Activated CD8-positive, alpha-beta T cell treated with anti-CD3 and anti-CD28 coated beads, Interleukin-2, amount 10 ng/mL, durations not matched to agents 7 days and 5 days (primary cell): ENCODE data around the gene TCERG1L. TPM values are rescaled to one million over a fixed set of nuclear protein-coding genes. Genes with fewer than 3 reads are reported as not detected.
"Not testable (repeated sequence)": the region's sequence is repeated elsewhere in the genome, so short reads cannot be mapped to it uniquely, and the experiment has no call there.

Experiments
- ATAC-seq: fragments of 150-1000 bp; cut with Tn5 transposase; one replicate; pipeline ENCODE4 v1.10.0; 2021; ENCODE audit warnings: moderate library complexity
- CTCF ChIA-PET: fragments of 350-600 bp; sonication (Branson Sonifier 250); formaldehyde crosslinking; loops from one replicate; lab custom pipeline; 2021; ENCODE audit warnings: antibody characterized with exemption; lab: Charles Lee
- POLR2A ChIA-PET: fragments of 350-600 bp; sonication (Branson Sonifier 250); formaldehyde crosslinking; loops from one replicate; lab custom pipeline; 2021; ENCODE audit warnings: antibody characterized with exemption; lab: Charles Lee
- DNase-seq: peaks from one replicate; pipeline ENCODE4 v3.0.0-alpha.2; 2020
- H3K27ac Mint-ChIP-seq: one replicate; pipeline ENCODE4 v1.8.0; 2021; ENCODE audit warnings: mild to moderate bottlenecking, mixed read lengths
- H3K27me3 Mint-ChIP-seq: one replicate; pipeline ENCODE4 v1.8.0; 2021; ENCODE audit warnings: low read depth, mixed read lengths
- H3K36me3 Mint-ChIP-seq: one replicate; pipeline ENCODE4 v1.8.0; 2021; ENCODE audit warnings: low read depth, mixed read lengths
- H3K4me1 Mint-ChIP-seq: one replicate; pipeline ENCODE4 v1.8.0; 2021; ENCODE audit warnings: low read depth, mixed read lengths
- H3K4me3 Mint-ChIP-seq: one replicate; pipeline ENCODE4 v1.8.0; 2021; ENCODE audit warnings: mild to moderate bottlenecking, mixed read lengths
- H3K9me3 Mint-ChIP-seq: one replicate; pipeline ENCODE4 v1.8.0; 2022; ENCODE audit warnings: mixed read lengths; ENCODE audit not compliant: insufficient read depth
- total RNA-seq, 2 experiments: library from RNA; stranded (reverse); gene quantifications; one replicate each; pipeline ENCODE4 v1.2.3, GENCODE V29; 2021

The TCERG1L gene
- total RNA-seq, 2 experiments from 2014 or later, result 0.08 TPM; not detected in 1

DNA sequence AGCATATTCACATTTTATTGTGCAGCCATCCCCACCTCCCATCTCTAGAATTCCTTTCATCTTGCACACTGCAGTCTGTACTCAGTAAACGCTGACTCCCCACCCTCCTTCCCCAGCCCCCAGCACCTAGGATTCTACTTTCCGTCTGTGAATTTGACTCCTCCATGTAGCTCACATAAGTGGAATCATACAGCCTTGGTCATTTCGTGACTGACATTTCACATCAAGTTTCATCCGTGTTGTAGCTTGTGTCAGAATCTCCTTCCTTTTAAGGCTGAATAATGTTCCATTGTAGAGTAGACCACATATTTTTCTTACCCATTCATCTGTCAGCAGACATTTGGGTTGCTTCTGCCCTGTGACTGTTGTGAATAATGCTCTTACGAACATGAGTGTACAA is 26.2 kb upstream of the TCERG1L start:
- H3K36me3 Mint-ChIP-seq, result no peaks in the 10 kb centered on the region
- no peaks in the 10 kb centered on the region for H3K27me3 Mint-ChIP-seq
- ChIA-PET CTCF (no interaction called here), POLR2A (no interaction called here)
- ATAC-seq, result no peak
- DNase-seq, result no peak
- no peaks in the 10 kb centered on the region for H3K9me3 Mint-ChIP-seq
- no peak overlapping the region for H3K4me3 Mint-ChIP-seq
- H3K4me1 Mint-ChIP-seq, result no peaks in the 10 kb centered on the region
- no peak overlapping the region for H3K27ac Mint-ChIP-seq

DNA sequence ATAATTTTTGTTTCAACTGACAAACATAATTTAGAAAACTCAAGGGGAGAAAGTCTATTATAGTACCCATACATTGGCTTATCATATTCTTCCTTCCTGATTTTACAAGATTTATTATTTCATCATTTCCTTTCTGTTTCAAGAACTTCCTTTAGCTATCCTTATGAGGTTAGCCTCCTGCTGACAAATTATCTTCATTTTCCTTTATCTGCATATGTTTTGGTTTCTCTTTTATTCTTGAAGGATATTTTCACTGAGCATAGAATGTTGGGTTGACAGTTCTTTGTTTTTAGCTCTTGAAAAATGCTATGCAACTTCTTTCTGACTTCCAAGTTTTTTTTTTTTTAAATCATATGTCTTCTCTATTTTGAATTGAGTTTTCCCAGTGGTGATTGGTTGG is 21.3 kb upstream of the TCERG1L start:
- H3K9me3 Mint-ChIP-seq, result no peaks in the 10 kb centered on the region
- ChIA-PET POLR2A (no interaction called here), CTCF (no interaction called here)
- ATAC-seq (no peak), DNase-seq (no peak)
- H3K4me3 Mint-ChIP-seq, result no peak overlapping the region
- no peak overlapping the region for H3K27ac Mint-ChIP-seq
- H3K36me3 Mint-ChIP-seq, result no peaks in the 10 kb centered on the region
- no peaks in the 10 kb centered on the region for H3K4me1 Mint-ChIP-seq
- H3K27me3 Mint-ChIP-seq, result no peaks in the 10 kb centered on the region

DNA sequence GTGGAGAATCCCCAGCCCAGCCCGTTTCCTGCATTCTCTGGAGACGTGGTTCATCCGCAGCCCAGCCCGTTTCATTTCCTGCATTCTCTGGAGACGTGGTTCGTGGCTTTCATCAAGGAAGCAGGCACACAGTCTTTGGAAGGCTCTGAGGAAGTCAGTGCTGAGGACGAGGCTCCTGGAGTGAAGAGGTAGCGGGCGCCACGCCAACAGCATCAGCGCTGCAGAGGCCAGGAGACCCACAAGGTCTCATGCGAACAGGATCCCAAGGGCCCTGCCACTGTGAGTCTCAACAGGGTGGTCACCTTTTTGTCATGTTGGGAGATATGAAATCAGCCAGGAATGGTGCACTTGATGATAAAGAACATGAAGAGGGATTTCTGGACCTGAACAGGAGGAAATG is 12.4 kb upstream of the TCERG1L start:
- Mint-ChIP-seq H3K36me3 (no peaks in the 10 kb centered on the region), H3K27me3 (no peaks in the 10 kb centered on the region), H3K9me3 (no peaks in the 10 kb centered on the region), H3K4me1 (no peaks in the 10 kb centered on the region), H3K27ac (no peak overlapping the region), H3K4me3 (no peak overlapping the region)
- DNase-seq (no peak), ATAC-seq (no peak)
- POLR2A ChIA-PET, result no interaction called here
- CTCF ChIA-PET, result no interaction called here

DNA sequence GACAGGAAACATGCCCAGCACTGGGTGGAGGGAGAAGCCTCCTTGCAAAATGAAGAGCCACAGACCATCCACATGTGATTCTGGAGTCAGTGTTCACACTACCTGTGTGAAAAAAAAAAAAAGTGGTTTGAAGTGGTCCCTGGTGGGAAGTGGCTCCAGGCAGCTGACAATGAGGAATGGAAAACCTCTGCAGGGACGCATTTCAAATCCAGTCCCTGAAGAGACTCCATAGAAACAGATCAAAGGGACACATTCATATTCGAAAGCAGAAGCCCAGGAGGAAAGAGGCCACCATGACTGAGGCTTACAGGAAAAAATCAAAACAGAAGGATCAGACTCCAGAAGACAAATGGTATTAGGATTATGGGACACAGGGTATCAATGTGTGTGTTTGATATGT is 11.5 kb upstream of the TCERG1L start:
- Mint-ChIP-seq H3K4me1 (no peaks in the 10 kb centered on the region), H3K4me3 (no peak overlapping the region), H3K27me3 (no peaks in the 10 kb centered on the region), H3K27ac (no peak overlapping the region), H3K9me3 (no peaks in the 10 kb centered on the region), H3K36me3 (no peaks in the 10 kb centered on the region)
- ChIA-PET CTCF (no interaction called here), POLR2A (no interaction called here)
- DNase-seq, result no peak
- ATAC-seq, result no peak

DNA sequence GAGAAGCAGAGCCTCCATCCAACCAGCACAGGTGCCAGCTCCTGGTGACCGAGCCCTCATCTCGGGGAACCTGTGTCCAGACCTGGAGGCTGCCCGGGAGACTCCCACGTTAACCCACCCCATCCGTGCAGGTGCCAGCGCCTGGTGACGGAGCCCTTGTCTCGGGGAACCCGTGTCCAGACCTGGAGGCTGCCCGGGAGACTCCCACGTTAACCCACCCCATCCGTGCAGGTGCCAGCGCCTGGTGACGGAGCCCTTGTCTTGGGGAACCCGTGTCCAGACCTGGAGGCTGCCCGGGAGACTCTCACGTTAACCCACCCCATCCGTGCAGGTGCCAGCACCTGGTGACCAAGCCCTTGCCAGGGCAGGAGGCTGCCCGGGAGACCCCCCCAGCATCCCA is 11.1 kb upstream of the TCERG1L start:
- H3K4me1 Mint-ChIP-seq, DNase-seq, H3K9me3 Mint-ChIP-seq, H3K27ac Mint-ChIP-seq, H3K36me3 Mint-ChIP-seq, POLR2A ChIA-PET, H3K4me3 Mint-ChIP-seq, H3K27me3 Mint-ChIP-seq, ATAC-seq, CTCF ChIA-PET: not testable (repeated sequence)

DNA sequence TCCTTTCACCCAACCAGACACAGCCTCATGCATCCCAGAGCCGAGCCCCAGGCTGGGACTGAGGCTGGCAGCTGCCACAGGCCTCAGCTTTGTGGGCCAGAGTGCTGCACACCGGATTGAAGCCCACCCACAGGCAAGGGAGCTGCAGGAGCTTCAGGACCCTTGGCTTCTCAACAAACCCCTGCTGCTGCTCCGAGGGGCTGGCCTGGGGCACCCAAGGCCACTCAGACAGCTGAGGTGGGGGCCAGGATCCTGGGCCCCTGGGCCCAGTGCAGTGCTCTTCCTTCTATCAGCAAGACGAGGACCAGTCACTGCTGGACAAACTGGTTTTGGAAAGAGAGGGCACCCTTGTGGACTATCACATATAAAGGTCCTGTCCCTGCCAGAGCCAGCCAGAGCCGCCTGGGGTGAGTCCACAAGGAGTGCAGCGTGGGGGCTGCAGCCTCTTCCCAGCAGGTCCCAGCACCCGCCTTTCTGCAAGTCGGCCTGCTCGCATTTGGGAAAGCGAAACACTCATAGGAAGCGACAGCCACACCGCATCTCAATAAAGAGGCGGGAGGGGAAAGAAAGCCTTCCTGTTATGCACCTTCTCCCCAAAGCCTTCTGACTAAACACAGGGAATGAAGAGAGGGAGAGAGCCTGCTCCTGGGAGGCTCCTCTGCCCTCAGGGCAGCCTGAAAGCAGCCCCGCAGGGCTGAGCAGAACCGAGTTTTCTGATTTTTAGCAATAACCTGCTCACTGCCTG is 9.5 kb upstream of the TCERG1L start:
- Mint-ChIP-seq H3K27ac (no peak overlapping the region), H3K4me3 (no peak overlapping the region), H3K9me3 (no peaks in the 10 kb centered on the region), H3K4me1 (no peaks in the 10 kb centered on the region), H3K27me3 (no peaks in the 10 kb centered on the region), H3K36me3 (no peaks in the 10 kb centered on the region)
- DNase-seq, result no peak
- ATAC-seq, result no peak
- ChIA-PET POLR2A (no interaction called here), CTCF (no interaction called here)

DNA sequence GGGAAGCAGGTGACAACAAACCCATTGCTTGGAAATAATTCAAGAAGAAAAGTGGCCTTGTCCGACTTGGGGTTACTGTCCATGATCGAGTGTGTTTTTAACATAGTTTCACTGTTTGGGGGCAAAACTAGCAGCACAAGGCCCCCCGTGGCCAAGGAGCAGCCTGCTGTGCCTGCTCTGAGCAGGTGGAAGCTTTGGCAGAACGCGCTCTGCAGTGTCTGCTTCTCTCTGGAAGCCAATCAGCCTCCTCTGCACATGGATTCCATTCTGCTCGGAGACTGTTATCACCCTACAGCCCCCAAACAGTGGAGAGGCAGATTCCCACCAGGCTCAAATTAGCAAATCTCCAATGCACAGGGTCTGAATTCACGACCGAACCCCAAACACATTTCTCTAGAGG is 7.3 kb upstream of the TCERG1L start:
- ChIA-PET POLR2A (no interaction called here), CTCF (no interaction called here)
- Mint-ChIP-seq H3K4me3 (no peak overlapping the region), H3K4me1 (no peaks in the 10 kb centered on the region), H3K36me3 (no peaks in the 10 kb centered on the region), H3K27me3 (peaks cover 9% of the 10 kb centered on the region), H3K9me3 (no peaks in the 10 kb centered on the region), H3K27ac (no peak overlapping the region)
- DNase-seq, result no peak
- ATAC-seq, result no peak

DNA sequence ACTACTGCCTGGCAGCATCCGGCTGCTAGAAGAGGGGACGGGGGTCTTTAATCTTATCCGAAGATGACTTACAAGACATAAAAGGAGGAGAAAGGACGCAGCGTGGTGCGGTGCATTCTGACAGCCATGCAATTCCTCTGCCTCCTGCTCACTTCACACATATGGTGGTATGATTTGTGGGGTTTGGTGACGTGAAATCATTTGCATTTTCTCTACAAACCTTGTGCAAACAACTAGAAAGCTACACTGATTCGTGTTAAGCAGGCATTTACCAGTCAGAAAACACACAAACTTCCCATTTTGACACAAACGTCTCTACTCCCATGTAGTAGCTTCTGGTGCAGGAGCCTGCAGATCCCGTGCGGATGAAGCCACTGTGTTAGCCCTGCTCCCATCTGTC is 6.8 kb upstream of the TCERG1L start:
- Mint-ChIP-seq H3K4me3 (no peak overlapping the region), H3K36me3 (no peaks in the 10 kb centered on the region), H3K4me1 (peaks cover 3% of the 10 kb centered on the region), H3K9me3 (no peaks in the 10 kb centered on the region), H3K27me3 (peaks cover 11% of the 10 kb centered on the region), H3K27ac (no peak overlapping the region)
- ChIA-PET POLR2A (no interaction called here), CTCF (no interaction called here)
- DNase-seq, result no peak
- no peak for ATAC-seq

DNA sequence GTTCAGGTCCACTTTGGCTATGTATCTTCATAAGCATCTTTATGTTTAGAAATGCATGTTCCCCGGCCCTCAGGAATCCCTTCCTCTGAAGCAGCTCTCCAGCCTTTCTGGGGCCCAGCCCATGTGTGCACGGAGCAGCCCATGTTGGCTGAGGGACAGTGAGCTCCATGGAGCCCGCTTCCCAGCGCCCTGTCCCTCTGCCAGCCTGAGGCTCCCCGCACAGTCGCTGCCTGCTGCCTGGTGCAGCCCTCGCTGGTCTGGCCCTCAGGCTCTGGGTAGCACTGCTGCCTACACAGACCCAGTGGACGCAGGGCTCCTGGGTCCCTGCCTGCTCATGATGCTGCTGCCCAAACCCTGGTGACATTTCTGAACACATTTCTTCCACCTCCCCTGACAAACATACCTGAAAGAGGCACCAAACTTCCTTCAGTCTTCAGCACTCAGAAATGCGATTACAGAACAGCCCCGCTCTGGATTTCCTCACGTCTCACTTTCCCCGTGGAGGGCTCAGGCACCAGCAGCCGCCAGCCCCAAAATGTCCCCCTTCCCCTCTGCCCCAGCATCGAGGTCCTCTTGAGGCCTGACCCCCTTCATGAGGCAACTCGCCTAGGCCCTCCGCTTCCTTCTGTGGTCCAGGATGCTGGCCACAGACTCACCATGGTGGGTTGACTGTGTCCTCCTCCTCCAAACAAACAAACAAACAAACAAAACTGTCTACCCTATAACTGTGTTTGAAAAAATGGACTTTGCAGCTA is 5.0 kb upstream of the TCERG1L start:
- POLR2A ChIA-PET, result no interaction called here
- CTCF ChIA-PET, result no interaction called here
- H3K27me3 Mint-ChIP-seq, result peaks cover 15% of the 10 kb centered on the region

DNA sequence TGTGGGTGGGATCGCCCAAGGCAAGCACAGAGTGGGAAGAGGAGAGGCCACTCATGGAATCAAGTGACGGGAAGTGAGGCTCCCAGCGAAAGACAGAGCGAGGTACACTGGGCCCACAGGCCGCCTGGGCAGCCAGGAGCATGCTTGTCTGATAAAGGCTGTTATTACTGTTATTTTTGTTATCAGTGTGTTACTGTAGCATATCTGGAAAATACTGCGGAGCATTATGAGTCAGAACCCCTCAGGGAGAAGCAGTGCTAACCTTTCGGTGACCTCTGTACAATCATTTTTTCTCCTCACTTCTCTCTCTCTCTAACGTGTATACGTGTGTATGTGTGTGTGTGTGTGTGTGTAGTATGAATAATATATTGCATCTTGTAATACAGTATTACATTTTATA is 3.8 kb upstream of the TCERG1L start:
- ChIA-PET CTCF (no interaction called here), POLR2A (no interaction called here)
- Mint-ChIP-seq H3K9me3 (no peaks in the 10 kb centered on the region), H3K4me3 (no peak overlapping the region), H3K4me1 (peaks cover 5% of the 10 kb centered on the region), H3K36me3 (no peaks in the 10 kb centered on the region), H3K27ac (no peak overlapping the region), H3K27me3 (peaks cover 20% of the 10 kb centered on the region)
- ATAC-seq, result no peak
- no peak for DNase-seq

More for the DNA sequence above, 5.0 kb upstream of the TCERG1L start:
- Mint-ChIP-seq H3K9me3 (no peaks in the 10 kb centered on the region), H3K36me3 (no peaks in the 10 kb centered on the region), H3K27ac (no peak overlapping the region), H3K4me3 (no peak overlapping the region), H3K4me1 (peaks cover 3% of the 10 kb centered on the region)
- ATAC-seq (no peak), DNase-seq (no peak)

DNA sequence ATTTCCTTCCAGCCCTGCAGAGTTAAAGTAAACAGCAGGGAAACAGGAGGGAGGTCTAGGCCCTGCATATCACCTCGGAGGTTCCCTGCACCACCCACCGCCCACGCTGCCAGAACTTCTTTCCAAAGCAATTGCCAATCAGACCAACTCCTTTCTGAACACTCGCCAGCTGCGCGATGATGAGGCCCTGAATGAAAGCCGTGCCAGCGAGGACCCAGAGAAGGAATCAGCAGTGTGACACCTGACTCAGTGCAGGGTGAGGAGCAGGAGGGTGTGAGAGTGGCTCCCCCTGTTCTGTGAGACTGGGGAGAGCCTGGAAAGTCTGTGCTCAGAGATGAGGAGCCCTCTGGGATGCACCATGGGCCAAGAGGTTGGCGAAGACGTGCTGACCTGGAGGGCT is 3.3 kb upstream of the TCERG1L start:
- peaks cover 6% of the 10 kb centered on the region for H3K4me1 Mint-ChIP-seq
- no peaks in the 10 kb centered on the region for H3K9me3 Mint-ChIP-seq
- ChIA-PET CTCF (no interaction called here), POLR2A (no interaction called here)
- no peak for ATAC-seq
- no peaks in the 10 kb centered on the region for H3K36me3 Mint-ChIP-seq
- DNase-seq, result no peak
- H3K4me3 Mint-ChIP-seq, result no peak overlapping the region
- peaks cover 25% of the 10 kb centered on the region for H3K27me3 Mint-ChIP-seq
- H3K27ac Mint-ChIP-seq, result no peak overlapping the region

DNA sequence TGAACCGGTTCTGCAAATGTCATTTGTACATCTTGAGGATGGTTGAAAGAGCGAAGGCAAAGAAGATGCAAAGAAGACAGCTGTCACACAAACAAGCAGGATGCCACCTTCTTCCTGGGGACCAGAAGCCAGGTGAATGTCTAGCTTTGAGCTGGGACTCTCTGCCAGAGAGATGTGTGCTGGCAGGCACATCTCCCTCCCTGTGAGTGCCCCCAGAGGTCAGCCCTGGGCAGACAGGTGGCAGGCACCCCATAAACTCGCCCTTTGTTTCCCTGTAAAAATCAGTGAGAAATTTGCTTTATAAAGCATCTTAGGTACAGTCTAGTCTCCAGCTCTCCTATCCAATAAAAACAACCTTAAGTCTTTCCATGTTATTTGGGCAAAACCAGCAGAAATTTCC is 2.6 kb upstream of the TCERG1L start:
- peaks cover 6% of the 10 kb centered on the region for H3K4me1 Mint-ChIP-seq
- DNase-seq (no peak), ATAC-seq (no peak)
- H3K27me3 Mint-ChIP-seq, result peaks cover 26% of the 10 kb centered on the region
- H3K27ac Mint-ChIP-seq, result no peak overlapping the region
- H3K4me3 Mint-ChIP-seq, result no peak overlapping the region
- no peaks in the 10 kb centered on the region for H3K9me3 Mint-ChIP-seq
- ChIA-PET CTCF (no interaction called here), POLR2A (no interaction called here)
- no peaks in the 10 kb centered on the region for H3K36me3 Mint-ChIP-seq
